GM18505 (cell line): ENCODE measurements around the gene EPG5.

Experiments used
- ATAC-seq: cut with Tn5 transposase; IDR thresholded peaks from one replicate; pipeline ENCODE4 v1.9.1; 2021; ENCODE audit not compliant: unreplicated experiment
- POLR2A ChIP-seq: IDR thresholded peaks from 4 replicates; pipeline ENCODE4 v1.6.1; 2011; ENCODE audit warnings: borderline replicate concordance; ENCODE audit not compliant: insufficient read depth, insufficient read length; ENCODE audit errors: extremely low read depth

EPG5 gene

DNA sequence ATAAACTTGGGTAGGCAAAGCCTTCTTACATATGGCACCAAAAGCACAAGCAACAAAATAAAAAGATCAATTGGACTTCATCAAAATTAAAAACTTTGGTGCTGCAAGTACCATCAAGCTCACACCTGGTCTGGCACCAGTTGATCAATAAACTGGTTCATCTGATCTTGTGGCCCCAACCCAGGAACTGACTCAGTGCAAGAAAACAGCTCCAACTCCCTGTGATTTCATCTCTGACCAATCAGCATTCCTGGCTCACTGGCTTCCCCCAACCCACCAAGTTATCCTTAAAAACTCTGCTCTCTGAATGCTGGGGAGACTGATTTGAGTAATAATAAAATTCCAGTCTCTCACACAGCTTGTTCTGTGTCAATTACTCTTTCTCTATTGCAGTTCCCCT is 8.4 kb downstream of the EPG5 start:
- ATAC-seq, result no peak

DNA sequence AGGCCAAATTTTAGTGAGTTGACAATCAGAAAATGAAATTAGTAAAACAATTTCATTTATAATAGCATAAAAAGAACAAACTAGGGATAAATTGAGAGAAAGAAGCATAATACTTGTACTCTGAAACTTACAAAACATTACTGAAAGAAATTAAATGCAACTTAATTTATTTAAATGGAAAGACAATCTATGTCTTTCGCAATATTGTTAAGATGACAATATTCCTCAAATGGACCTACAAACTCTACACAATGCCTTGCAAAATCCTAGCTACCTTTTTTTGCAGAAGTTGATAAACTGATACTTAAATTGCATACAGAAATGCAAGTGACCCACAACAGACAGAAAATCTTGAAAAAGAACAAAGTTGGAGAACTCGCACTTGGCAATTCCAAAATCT is 9.1 kb downstream of the EPG5 start:
- ATAC-seq, result no peak
- TF ChIP-seq POLR2A, result no peak

More for the DNA sequence above, 8.4 kb downstream of the EPG5 start:
- TF ChIP-seq POLR2A, result no peak

DNA sequence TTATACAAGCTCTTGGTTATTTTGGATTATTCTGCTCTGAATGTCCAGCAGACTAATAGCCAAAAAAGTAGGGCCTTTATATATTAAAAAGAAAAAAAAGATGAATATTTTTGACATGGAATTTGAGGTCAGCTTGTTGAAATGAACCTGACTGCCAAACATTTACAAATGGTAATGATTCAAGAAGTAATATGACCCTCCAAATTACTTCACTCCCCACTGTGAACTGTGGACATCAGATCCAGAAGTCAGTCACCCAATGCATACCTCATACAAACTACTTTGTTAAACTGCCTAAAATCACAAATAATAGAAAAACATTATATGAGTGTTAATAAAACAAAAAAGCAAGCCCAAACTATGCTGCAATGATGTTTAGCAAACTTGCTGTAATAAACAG is 10.0 kb downstream of the EPG5 start:
- no peak for ATAC-seq
- TF ChIP-seq POLR2A, result no peak

- ATAC-seq, result no peak
Observed at GRCh38 chr18:45954070-45954934, 12.8 kb downstream of the EPG5 start.

DNA sequence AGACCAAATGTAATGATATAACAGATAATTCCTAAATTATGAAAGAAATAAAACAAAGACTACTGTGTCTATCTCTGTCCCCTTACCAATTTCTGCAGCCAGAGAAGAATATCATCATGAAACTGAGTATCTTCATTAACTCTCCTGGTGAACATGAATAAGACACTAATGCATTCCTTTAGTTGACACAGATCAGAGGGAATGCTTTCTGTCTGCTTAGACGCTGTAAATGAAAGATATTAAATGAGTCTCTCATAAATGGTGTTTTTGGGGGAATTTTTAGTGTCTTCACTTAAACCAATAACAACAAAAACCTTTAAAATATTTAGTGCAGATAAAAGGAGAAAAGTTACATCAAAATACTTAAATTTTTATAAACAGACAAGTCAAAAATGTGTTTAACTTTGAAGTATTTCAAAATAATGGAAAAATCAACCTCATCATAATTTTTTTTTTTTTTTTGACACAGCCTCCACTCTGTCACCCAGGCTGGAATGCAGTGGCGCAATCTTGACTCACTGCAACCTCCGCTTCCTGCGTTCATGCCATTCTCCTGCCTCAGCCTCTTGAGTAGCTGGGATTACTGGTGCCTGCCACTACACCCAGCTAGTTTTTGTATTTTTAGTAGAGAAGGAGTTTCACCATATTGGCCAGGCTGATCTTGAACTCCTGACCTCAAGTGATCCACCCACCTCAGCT is 16.0 kb downstream of the EPG5 start:
- no peak for ATAC-seq
- no peak for TF ChIP-seq POLR2A

More at GRCh38 chr18:45954070-45954934, 12.8 kb downstream of the EPG5 start:
- no peak for TF ChIP-seq POLR2A

GRCh38 chr18:45945669-45946068 is 21.5 kb downstream of the EPG5 start:
- no peak for TF ChIP-seq POLR2A
- ATAC-seq, result no peak

GRCh38 chr18:45940724-45941123 is 26.4 kb downstream of the EPG5 start:
- no peak for TF ChIP-seq POLR2A
- no peak for ATAC-seq

DNA sequence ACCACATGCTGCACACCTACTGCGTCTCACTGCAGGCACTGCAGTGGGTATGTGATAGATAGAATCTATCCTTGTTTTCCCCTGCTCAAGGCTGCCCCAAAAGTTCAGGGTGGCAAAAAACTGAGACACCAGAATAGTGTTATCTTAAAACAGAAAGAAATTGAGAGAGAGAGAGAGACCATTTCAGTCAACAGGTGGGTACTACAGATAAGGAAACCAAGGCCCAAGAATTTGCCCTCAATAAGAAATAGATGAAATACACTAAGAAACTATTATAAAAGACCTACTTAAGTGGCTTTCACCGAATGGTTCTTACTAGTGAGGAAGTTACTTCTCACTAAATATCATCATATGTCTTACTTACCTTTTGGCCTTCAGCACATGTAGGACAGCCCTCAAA is 27.9 kb downstream of the EPG5 start:
- ATAC-seq, result no peak
- TF ChIP-seq POLR2A, result no peak

GRCh38 chr18:45938488-45938935 is 28.6 kb downstream of the EPG5 start:
- no peak for ATAC-seq
- no peak for TF ChIP-seq POLR2A

DNA sequence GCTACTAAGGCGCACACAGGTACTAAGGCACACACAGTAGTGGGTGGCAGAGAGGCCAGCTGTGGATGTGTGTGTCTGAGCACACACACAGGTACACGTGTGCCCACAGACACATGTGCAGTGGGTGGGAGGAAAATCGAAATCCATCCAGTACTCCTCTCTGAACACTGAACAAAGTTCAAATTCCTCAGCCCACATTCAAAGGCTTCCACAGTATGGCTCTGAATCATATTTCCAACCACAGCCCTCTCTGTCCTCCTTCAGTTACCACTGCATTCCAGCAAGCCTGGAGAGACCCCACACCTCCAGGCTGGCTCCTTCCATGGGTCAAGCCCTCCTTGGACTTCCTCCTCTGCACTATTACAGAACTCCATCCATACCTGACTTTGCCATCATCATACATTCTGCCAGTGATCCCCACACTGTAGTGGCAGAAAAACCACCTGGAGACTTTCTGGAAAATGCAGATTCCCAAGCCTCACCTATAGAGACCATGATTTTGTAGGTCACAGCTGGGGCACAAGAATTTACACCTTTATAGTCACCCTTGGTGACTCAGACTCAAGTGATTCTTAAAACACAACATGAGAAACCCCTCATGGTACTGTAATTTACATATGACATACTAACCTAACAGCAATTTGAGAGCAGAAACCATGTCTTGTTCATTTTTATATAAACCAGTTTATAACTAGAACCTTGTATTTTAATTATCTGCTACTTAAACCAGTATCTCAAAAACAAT is 31.4 kb downstream of the EPG5 start:
- no peak for TF ChIP-seq POLR2A
- no peak for ATAC-seq

DNA sequence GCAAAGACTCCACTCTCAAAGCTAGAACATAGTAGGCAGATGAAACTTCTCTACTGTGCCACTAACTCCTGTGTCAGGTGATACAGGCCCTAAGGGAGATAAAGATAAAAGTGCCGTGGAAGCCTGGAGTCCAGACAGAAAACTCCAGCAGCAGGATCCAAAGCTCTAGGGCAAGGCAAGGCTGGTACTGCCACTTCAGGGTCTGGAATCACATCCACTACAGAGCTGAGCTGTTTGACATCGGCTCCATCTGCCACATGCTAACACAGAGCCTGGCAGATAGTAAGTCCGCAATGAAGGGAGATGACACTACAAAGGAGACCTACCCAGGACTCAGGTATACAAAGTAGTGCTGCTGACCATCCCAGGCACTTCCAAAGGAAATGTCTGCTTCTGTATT is 34.4 kb downstream of the EPG5 start:
- TF ChIP-seq POLR2A, result no peak
- ATAC-seq, result no peak

DNA sequence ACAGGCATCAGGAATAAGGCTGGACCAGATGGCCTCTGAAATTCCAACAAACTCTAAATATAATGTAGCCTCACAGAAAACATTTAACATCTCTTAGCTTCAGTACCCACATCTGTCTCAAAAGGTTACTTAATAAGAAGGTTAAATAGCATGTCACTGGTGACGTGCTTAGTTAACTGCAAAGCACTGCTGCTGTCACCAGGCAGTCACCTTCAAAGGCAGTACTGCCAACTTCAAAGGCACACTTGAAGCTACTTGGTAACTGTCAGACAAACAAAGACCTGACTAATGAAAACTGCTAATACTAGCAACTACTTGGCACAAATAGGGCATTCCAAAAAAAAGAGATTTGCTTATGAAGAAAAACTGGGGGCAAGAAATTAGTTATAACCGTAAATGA is 36.2 kb downstream of the EPG5 start:
- TF ChIP-seq POLR2A, result no peak
- ATAC-seq, result no peak

DNA sequence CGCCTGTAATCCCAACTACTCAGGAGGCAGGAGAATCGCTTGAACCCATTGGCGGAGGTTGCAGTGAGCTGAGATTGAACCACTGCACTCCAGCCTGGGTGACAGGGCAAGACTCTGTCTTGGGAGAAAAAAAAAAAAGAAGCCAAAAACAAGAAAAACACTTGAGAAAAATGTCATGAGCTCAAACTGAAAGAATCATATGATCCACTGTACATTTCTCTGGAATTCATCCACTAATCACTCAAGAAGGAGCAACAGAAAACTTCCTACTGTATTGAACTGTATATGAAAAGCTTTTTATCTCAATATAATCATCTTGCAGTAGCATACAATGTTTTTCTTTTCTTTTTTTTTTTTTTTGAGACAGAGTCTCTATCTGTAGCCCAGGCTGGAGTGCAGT is 40.4 kb downstream of the EPG5 start:
- no peak for ATAC-seq
- TF ChIP-seq POLR2A, result no peak
